K562 (cell line): ENCODE measurements around the gene TIPIN. TPM values are rescaled to one million over a fixed set of nuclear protein-coding genes. Genes with fewer than 3 reads are reported as not detected.

Source experiments
- ADNP ChIP-seq: fragments of 200-800 bp; sonication (Bioruptor generic); IDR thresholded peaks from 2 replicates; pipeline ENCODE4 v1.6.1; 2016; ENCODE audit warnings: missing genetic modification characterization, missing compliant biosample characterization
- ARID1B ChIP-seq: fragments of 450-650 bp; IDR thresholded peaks from 2 replicates; pipeline ENCODE4 v1.6.1; 2016; ENCODE audit warnings: antibody characterized with exemption, mild to moderate bottlenecking, inconsistent platforms
- ATF2 ChIP-seq: sonication (generic); formaldehyde crosslinking; IDR thresholded peaks from 2 replicates; pipeline ENCODE4 v1.8.1; 2022; ENCODE audit warnings: missing genetic modification reagents
- CLOCK ChIP-seq: fragments of 250-450 bp; sonication (Bioruptor Pico); IDR thresholded peaks from 2 replicates; pipeline ENCODE4 v1.4.0; 2020; ENCODE audit warnings: mild to moderate bottlenecking, moderate library complexity, borderline replicate concordance
- ETV1 ChIP-seq: fragments of 450-650 bp; conservative IDR thresholded peaks from 2 replicates; pipeline ENCODE4 v1.6.1; 2016; ENCODE audit warnings: missing genetic modification characterization, control low read depth, low read depth, missing compliant biosample characterization
- FOSL1 ChIP-seq: fragments of 200-800 bp; sonication (Bioruptor generic); conservative IDR thresholded peaks from 2 replicates; pipeline ENCODE4 v1.6.1; 2016; ENCODE audit warnings: missing genetic modification characterization, missing compliant biosample characterization
- MAFF ChIP-seq: IDR thresholded peaks from 2 replicates; pipeline ENCODE4 v1.6.1; 2012; ENCODE audit warnings: low read length, improper control_type of control experiment
- MTA1 ChIP-seq: fragments of 450-650 bp; IDR thresholded peaks from 2 replicates; pipeline ENCODE4 v1.6.1; 2017; ENCODE audit warnings: borderline replicate concordance
- MYC ChIP-seq, 2 experiments: fragments of 250-450 bp in 1 of 2; sonication (Bioruptor Pico) in 1 of 2; IDR thresholded peaks; 2 replicates each; pipeline versions ENCODE4 v1.5.1 to v1.6.1; 2012 to 2021; ENCODE audit warnings: low read depth in 2 of 2, borderline replicate concordance in 1 of 2, improper control_type of control experiment in 1 of 2, low read length in 1 of 2, mild to moderate bottlenecking in 1 of 2, moderate library complexity in 1 of 2
- PHB ChIP-seq: fragments of 250-450 bp; sonication (Bioruptor Pico); IDR thresholded peaks from 2 replicates; pipeline ENCODE4 v1.5.0; 2021
- RAD21 ChIP-seq, 2 experiments: fragments of 250-450 bp in 1 of 2; fragments of 450-650 bp in 1 of 2; sonication (Bioruptor Pico) in 1 of 2; formaldehyde crosslinking in 1 of 2; IDR thresholded peaks in 1 of 2; conservative IDR thresholded peaks in 1 of 2; 2 replicates each; pipeline versions ENCODE4 v1.4.0 to v1.8.0; 2020 to 2022; ENCODE audit warnings: mild to moderate bottlenecking in 2 of 2, moderate library complexity in 1 of 2
- SMAD4 ChIP-seq: fragments of 250-450 bp; sonication (Bioruptor Pico); conservative IDR thresholded peaks from 2 replicates; pipeline ENCODE4 v1.8.0; 2021; ENCODE audit warnings: inconsistent platforms, mild to moderate bottlenecking, moderate library complexity
- SMARCE1 ChIP-seq: fragments of 450-650 bp; IDR thresholded peaks from 2 replicates; pipeline ENCODE4 v1.7.1; 2016; ENCODE audit warnings: mild to moderate bottlenecking
- XRCC5 ChIP-seq: fragments of 200-400 bp; formaldehyde crosslinking; IDR thresholded peaks from 2 replicates; pipeline ENCODE4 v1.6.1; 2017; ENCODE audit warnings: low read depth, mild to moderate bottlenecking, low read length
- ZMIZ1 ChIP-seq, 2 experiments: fragments of 150-350 bp in 1 of 2; IDR thresholded peaks; 2 replicates each; pipeline ENCODE4 v1.6.1; 2012 to 2016; ENCODE audit warnings: low read depth in 2 of 2, low read length in 2 of 2, mild to moderate bottlenecking in 1 of 2, moderate library complexity in 1 of 2
- ZNF717 ChIP-seq: fragments of 250-450 bp; sonication (Bioruptor Pico); IDR thresholded peaks from 2 replicates; pipeline ENCODE4 v1.5.0; 2021
- ZNF79 ChIP-seq: fragments of 250-450 bp; sonication (Bioruptor Pico); IDR thresholded peaks from 2 replicates; pipeline ENCODE4 v1.4.0; 2020; ENCODE audit warnings: low read depth, mild to moderate bottlenecking, moderate library complexity
- polyA plus RNA-seq, 8 experiments: library from polyadenylated mRNA; depleted of rRNA in 4 of 8; stranded (reverse) in 5 of 8; unstranded in 3 of 8; fragments of >200 nt; fragmentation: Nextera tagmentation in 2 of 8; fragmentation: Illumina TruSeq in 1 of 8; extraction: Ambion mirVana in 2 of 8; extraction: Trizol in 1 of 8; gene quantifications; 2 replicates each; pipeline versions ENCODE4 v1.2.1 to v1.2.3, GENCODE V29; 2011 to 2014; ENCODE audit warnings: inconsistent platforms in 1 of 8, missing spikeins in 1 of 8
- total RNA-seq, 7 experiments: library from RNA; depleted of rRNA in 6 of 7; stranded (reverse); fragments of >200 nt in 6 of 7; fragmentation: Illumina TruSeq in 2 of 7; extraction: Trizol in 2 of 7; gene quantifications; 2 replicates each; pipeline versions ENCODE4 v1.2.1 to v1.2.3, GENCODE V29; 2011 to 2021; ENCODE audit warnings: low replicate concordance in 1 of 7
- TF ChIP-seq, protein P1 (sequence below): fragments of 450-650 bp; formaldehyde crosslinking; IDR thresholded peaks from 2 replicates; pipeline ENCODE4 v1.4.0; 2020; ENCODE audit warnings: mild to moderate bottlenecking, moderate library complexity

TIPIN gene
- total and polyA plus RNA-seq, 9 of the 15 experiments (the other 6 are each of a cell fraction or from before 2014, with no cell fraction given), result 22.9 to 61.4 (median 42.0) TPM

GRCh38 chr15:66323312-66323928 lies 33.1 kb downstream of the TIPIN start (continued):
- TF ChIP-seq ETV1 (tag), result peak; percentile 66
- 0 out of 2 replicates have a peak, but pooled peaks have one; percentile 16 for TF ChIP-seq MTA1
- no peak for TF ChIP-seq ATF2 (CRISPR knock-in tag)
- TF ChIP-seq ZMIZ1 (IDR thresholded peaks at IDR 0.05; ENCODE audit: low read depth in 2 of 2, low read length in 2 of 2), result peak in 1 of 2 experiments; percentile 55; a peak in 1 of 4 replicates
- TF ChIP-seq ZNF79 (CRISPR knock-in tag), result no peak
- TF ChIP-seq RAD21 (CRISPR knock-in tag; conservative IDR thresholded peaks at IDR 0.05 in 1 of 2, IDR thresholded peaks at IDR 0.05 in 1 of 2), result peak in 1 of 2 experiments; percentile 30; a peak in 1 of 4 replicates
- 0 out of 2 replicates have a peak, but pooled peaks have one; percentile 24 for TF ChIP-seq SMAD4
- no peak for TF ChIP-seq ADNP (tag)
- peak; percentile 49; the same call in 1 of the 2 replicates for TF ChIP-seq MAFF
- TF ChIP-seq SMARCE1, result peak; percentile 65; the same call in 1 of the 2 replicates
- peak; percentile 86 for TF ChIP-seq ARID1B
- no peak for TF ChIP-seq PHB
- TF ChIP-seq MYC (IDR thresholded peaks at IDR 0.05; ENCODE audit: low read depth, low read length), result peak; percentile 86
- no peak for TF ChIP-seq MYC (CRISPR knock-in tag; IDR thresholded peaks at IDR 0.05; ENCODE audit: borderline replicate concordance, low read depth)
- peak; percentile 34; the same call in 1 of the 2 replicates for TF ChIP-seq FOSL1 (tag)
- TF ChIP-seq, protein P1, sequence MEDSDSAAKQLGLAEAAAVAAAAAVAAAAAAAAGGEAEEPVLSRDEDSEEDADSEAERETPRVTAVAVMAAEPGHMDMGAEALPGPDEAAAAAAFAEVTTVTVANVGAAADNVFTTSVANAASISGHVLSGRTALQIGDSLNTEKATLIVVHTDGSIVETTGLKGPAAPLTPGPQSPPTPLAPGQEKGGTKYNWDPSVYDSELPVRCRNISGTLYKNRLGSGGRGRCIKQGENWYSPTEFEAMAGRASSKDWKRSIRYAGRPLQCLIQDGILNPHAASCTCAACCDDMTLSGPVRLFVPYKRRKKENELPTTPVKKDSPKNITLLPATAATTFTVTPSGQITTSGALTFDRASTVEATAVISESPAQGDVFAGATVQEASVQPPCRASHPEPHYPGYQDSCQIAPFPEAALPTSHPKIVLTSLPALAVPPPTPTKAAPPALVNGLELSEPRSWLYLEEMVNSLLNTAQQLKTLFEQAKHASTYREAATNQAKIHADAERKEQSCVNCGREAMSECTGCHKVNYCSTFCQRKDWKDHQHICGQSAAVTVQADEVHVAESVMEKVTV (CRISPR knock-in tag), result no peak
- no peak for TF ChIP-seq ZNF717
- TF ChIP-seq XRCC5, result no peak
- TF ChIP-seq CLOCK, result no peak
